ENCODE data around the gene RFNG.

Gene RFNG

GRCh38 chr17:82029990-82030469 lies 21.6 kb downstream of the RFNG start:
- no peak overlapping the region for H3K4me3 ChIP-seq (ENCODE audit: low read depth, low read length)

DNA sequence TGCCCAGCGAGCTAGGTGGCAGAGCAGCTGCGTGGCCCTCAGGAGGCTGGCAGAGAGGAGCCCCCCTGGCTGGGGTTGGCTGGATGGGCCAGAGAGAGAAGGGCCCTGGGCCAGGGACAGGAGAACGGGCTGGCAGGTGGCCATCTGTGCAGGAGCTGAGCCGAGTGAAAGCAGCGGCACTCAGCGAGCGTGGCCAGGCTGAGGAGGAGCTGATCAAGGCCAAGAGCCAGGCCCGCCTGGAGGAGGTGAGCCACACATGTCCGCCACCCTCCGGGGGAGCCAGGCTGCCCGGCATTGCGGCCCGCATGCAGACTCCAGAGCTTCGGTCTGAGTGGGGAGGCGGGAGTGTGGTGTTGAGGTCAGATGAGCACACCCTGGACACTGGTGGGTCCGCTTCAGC lies 22.2 kb downstream of the RFNG start:
- H3K4me3 ChIP-seq (ENCODE audit: low read depth, low read length) = no peak overlapping the region

DNA sequence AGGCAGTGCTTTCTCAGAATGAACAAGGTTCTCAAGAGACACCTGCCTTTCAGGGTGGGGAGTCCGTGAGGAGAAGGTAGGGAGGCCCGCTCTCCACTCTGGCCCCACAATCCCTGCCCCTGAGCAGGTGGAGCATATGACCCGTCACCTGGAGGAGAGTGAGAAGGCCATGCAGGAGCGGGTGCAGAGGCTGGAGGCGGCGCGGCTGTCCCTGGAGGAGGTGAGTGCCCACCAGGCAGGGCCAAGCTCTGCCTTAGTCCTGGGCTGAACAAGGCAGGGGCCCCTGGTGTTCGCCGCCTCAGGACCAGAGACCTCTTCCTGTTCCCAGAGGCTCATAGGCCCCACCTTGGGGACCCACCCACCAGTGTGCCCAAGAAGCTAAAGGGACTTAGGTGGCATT lies 22.6 kb downstream of the RFNG start:
- no peak overlapping the region for H3K4me3 ChIP-seq (ENCODE audit: low read depth, low read length)

DNA sequence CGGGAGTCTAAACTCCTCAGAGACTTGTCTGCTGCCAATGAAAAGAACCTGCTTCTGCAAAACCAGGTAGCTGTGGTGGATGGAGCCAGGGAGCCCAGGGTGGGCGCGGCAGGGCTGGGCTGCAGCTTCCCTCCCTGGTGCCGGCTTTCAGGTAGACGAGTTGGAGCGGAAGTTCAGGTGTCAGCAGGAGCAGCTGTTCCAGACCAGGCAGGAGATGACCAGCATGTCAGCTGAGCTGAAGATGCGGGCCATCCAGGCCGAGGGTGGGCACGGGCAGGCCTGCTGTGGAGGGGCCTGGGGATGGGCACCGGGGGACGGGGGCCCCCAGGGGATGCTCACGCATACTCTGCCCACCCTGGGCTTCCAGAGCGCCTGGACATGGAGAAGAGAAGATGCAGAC lies 23.4 kb downstream of the RFNG start:
- no peak overlapping the region for H3K4me3 ChIP-seq (ENCODE audit: low read depth, low read length)

- no peak overlapping the region for H3K4me3 ChIP-seq (ENCODE audit: low read depth, low read length)
Observed at GRCh38 chr17:82025401-82026107, 26.1 kb downstream of the RFNG start.

GRCh38 chr17:82024859-82025258 lies 26.8 kb downstream of the RFNG start:
- H3K4me3 ChIP-seq (ENCODE audit: low read depth, low read length) = no peak overlapping the region

- H3K4me3 ChIP-seq (ENCODE audit: low read depth, low read length) = peak overlapping the region; percentile 58
Observed at GRCh38 chr17:82023447-82024241, 28.0 kb downstream of the RFNG start.

DNA sequence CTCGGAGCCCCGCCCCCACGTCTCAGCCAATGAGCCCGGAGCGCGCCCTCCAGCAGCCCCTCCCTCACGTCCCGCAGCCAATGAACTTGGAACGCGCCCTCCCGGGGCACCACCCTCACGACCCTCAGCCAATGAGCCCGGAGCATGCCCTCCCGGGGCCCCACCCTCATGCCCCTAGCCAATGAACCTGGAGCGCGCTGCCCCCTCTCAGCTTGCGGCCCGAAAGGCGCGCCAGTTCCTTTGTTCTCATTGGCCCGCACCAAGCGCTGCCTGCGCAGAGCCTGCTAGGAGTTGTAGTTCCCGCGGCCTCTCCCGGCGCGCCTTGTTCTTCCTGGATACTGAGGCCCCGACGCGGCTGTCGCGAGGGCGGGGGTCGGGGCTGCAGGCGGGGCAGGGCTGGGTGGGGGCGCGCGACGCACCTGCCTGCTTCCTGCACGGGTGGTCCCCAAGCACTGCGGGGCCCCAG lies 28.6 kb downstream of the RFNG start, which contains the start of gene LRRC45:
LRRC45 (plus strand) TSS at position 325 of the 466 bp plus-strand sequence. CDS start 339 bp downstream, outside the sequence.
- H3K4me3 ChIP-seq (ENCODE audit: low read depth, low read length) = peak within 1 kb of the TSS; percentile 85

DNA sequence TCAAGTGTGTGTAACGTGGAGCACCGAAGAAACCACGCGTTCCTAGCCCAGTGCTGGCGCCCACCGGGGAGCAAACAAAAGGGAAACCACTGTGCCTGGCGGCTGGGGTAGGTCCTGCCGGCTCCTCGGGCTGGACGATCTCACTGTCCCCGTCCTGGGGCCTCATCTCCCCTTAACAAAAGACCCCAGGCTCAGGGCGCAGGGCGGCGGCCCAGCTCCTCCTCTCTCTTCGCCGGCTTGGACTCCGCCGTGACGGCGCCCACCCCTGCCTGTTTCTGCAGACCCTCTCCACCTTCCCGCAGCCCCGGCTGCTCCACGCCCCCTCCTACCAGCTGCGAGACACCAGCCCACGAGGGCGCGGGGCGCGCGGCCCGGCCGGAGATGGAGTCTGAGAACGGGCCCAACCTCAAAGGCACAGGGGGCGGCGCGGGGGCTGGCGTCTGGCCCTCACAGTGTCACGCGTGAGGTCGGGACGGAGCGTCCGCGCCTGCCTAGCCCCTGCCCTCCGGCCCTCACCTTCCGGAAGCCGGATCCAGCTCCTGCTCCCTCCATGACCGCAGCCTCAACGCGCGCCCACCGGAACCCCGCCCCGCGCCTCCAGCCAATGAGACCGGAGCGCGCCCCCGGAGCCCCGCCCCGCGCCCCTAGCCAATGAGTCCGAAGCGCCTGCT lies 29.2 kb downstream of the RFNG start, which contains the start of gene CENPX:
CENPX (minus strand) TSS at position 569 of the 671 bp plus-strand sequence; CDS start at position 552, 17 bp downstream.
- H3K4me3 ChIP-seq (ENCODE audit: low read depth, low read length) = peak within 1 kb of the TSS; percentile 85

DNA sequence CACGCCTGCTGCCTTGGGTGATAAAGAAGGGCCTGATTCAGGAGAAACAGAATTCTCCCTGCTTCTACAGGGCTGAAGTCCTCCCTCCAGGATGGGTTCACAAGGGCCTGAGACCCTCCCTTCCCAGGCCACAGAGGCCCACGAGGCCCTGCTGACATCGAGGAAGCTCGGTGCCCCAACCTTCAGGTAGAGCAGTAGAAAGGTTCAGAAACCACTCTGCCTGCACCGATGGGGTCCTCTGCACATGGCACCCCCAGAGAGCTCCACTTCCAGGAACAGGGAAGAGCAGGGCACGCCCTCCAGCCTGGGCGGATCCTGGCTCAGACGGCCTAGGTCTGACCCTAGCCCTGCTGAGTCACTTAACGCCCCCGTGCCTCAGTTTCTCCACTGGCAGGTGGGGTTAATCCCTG lies 29.7 kb downstream of the RFNG start:
- peak overlapping the region; percentile 85 for H3K4me3 ChIP-seq (ENCODE audit: low read depth, low read length)

GRCh38 chr17:82021107-82021899 lies 30.3 kb downstream of the RFNG start:
- H3K4me3 ChIP-seq (ENCODE audit: low read depth, low read length) = no peak overlapping the region

GRCh38 chr17:82020572-82021106 lies 31.0 kb downstream of the RFNG start:
- no peak overlapping the region for H3K4me3 ChIP-seq (ENCODE audit: low read depth, low read length)

GRCh38 chr17:82019690-82020571 lies 31.7 kb downstream of the RFNG start:
- H3K4me3 ChIP-seq (ENCODE audit: low read depth, low read length) = no peak overlapping the region

DNA sequence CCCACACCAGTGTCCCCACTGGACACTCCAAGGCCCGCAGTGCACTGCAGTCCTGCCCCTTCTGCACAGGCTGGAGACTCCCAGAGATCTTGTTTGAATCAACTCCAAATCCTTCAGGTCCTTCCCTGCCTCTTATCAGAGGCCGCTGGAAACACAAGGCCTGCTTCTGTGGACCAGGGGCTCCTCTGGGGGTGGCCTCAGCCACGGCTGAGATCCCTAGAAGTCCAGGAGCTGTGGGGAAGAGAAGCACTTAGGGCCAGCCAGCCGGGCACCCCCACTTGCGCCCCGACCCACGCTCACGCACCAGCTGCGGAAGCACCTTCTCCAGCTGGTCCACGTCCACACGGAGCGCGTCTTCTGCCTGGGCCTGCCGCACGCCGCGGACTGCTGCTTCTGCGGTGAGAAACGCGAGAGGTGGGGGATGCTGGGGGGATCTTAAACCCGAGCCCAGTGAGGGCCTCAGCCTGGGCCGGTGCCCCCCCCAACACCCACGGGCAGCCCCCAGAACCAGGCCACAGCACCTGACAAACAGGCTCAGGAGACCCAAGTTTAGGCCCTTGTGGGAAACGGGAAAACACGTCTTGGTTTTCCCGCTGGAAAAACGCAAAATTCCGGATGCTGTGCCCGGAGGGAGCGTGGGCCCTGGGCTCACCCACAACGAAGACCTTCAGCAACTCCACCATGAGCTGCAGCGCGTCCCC lies 32.5 kb downstream of the RFNG start:
- no peak overlapping the region for H3K4me3 ChIP-seq (ENCODE audit: low read depth, low read length)

DNA sequence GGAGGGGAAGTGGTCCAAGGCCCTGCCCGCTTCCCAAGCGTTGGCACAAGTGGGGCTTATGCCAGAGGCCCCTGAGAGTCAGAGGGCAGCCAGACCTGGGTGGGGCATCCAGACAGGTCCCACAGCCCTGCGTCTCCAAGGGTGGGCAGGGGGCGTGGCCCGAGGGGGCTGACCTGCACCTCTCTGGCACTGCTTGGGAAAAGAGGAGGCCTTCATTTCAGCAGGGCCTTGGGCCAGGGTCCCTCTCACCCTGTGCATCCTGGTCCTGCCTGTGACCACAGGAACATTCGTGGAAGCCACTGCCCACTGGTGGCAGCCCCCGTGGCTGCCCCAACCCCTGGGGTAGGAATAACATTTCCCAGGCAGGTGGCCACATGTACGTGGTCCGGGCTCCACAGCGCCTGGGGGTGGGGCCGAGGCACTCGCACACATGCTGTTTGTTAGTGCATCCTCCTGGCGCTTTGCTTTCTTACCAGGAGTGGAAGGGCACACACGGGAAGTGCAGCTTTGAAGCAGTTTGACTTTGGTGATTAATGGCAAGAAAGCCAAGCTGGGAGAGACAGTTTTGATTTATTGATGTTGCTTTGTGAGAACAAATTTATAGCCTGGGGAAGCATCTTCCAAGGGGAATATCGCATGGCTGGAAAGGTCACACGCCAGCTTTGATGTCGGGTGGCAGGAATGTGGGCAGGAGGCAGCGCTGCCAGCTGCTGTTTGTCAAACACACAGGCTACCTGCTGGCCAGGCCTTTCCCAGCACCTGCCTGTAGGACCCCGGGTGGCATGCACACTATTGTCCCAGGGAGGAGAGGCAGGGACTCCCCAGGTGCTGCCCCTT lies 33.2 kb downstream of the RFNG start:
- H3K4me3 ChIP-seq (ENCODE audit: low read depth, low read length) = no peak overlapping the region

- H3K4me3 ChIP-seq (ENCODE audit: low read depth, low read length) = no peak overlapping the region
Observed at GRCh38 chr17:82017612-82018151, 33.9 kb downstream of the RFNG start.

GRCh38 chr17:82016875-82017459 lies 34.6 kb downstream of the RFNG start:
- no peak overlapping the region for H3K4me3 ChIP-seq (ENCODE audit: low read depth, low read length)

Data from iPS-11a (cell line).